Tibial nerve (tissue), 4 donors: ENCODE data around the gene SCAPER.

Experiments used
- EP300 ChIP-seq, 2 donors: sonication (generic); formaldehyde crosslinking; IDR thresholded peaks; one replicate each; pipeline ENCODE4 v1.6.1; 2017; ENCODE audit warnings: antibody characterized with exemption in 2 of 2, mild to moderate bottlenecking in 1 of 2
- POLR2A ChIP-seq, 2 donors: fragments of 450-650 bp; IDR thresholded peaks; one replicate each; pipeline ENCODE4 v1.6.1; 2017; ENCODE audit warnings: antibody characterized with exemption in 2 of 2, mild to moderate bottlenecking in 2 of 2, moderate library complexity in 2 of 2
- TF ChIP-seq, protein P1 (sequence below), 5 experiments: fragments of 200-600 bp in 3 of 5; fragments of 450-650 bp in 2 of 5; sonication (generic) in 3 of 5; IDR thresholded peaks; one replicate each; pipeline ENCODE4 v1.5.1; 2016 to 2019; ENCODE audit warnings: antibody characterized with exemption in 5 of 5, mild to moderate bottlenecking in 3 of 5, moderate library complexity in 2 of 5

DNA sequence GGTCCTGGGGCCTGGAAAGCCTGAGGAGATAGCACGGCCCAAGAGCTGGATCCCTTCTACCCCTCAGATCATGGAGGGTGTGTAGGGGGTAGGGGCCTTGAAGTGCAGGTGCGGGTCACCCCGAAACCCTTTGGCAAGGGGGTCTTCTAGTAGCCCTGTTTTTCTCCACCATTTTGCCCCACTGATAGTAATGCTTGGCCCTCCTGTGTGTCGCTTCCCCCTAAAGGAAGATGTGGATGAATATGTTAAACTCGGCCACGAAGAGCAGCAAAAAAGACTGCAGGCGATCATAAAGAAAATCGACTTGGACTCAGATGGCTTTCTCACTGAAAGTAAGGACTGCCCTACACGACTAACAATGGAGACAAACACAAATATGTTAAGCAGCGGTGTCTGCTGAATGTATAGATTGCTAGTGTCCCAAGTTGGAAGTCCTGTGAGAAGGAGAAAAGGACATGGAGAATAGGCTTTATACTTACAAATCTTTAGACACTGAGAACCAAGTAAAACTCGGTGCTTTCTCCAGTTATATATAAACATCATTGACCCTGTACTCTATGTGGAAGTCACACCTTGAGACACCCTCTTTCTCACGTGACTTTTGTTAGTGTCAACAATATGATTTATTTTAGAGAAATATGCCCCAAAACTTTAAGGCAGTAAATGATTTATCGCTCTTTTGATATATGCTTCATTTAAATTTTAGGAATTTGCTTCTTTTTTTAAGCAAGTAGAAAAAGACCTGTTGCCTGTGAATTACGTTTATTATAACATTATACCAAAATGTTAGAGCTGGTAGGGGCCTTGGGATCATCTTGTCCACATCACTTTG is 27.2 kb upstream of the SCAPER start:
- TF ChIP-seq, protein P1, sequence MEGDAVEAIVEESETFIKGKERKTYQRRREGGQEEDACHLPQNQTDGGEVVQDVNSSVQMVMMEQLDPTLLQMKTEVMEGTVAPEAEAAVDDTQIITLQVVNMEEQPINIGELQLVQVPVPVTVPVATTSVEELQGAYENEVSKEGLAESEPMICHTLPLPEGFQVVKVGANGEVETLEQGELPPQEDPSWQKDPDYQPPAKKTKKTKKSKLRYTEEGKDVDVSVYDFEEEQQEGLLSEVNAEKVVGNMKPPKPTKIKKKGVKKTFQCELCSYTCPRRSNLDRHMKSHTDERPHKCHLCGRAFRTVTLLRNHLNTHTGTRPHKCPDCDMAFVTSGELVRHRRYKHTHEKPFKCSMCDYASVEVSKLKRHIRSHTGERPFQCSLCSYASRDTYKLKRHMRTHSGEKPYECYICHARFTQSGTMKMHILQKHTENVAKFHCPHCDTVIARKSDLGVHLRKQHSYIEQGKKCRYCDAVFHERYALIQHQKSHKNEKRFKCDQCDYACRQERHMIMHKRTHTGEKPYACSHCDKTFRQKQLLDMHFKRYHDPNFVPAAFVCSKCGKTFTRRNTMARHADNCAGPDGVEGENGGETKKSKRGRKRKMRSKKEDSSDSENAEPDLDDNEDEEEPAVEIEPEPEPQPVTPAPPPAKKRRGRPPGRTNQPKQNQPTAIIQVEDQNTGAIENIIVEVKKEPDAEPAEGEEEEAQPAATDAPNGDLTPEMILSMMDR (IDR thresholded peaks at IDR 0.05), result no peak
- TF ChIP-seq POLR2A (IDR thresholded peaks at IDR 0.05) (no peak), EP300 (IDR thresholded peaks at IDR 0.05) (no peak)
